SU-DHL-6 (cell line): ENCODE results near the gene SUPT7L.

Experiments used
- H2AFZ ChIP-seq: fragments of 200-600 bp; sonication (generic); 2 replicates; pipeline ENCODE4 v1.6.1; 2014; ENCODE audit warnings: low read depth, mild to moderate bottlenecking, moderate library complexity, mixed read lengths, antibody characterized with exemption, low read length; ENCODE audit not compliant: severe bottlenecking
- H3F3A ChIP-seq: fragments of 200-600 bp; shearing (Covaris generic); 2 replicates; pipeline ENCODE4 v1.6.0; 2016; ENCODE audit warnings: antibody characterized with exemption, mild to moderate bottlenecking; ENCODE audit not compliant: insufficient read depth
- H3K27ac ChIP-seq: fragments of 200-600 bp; sonication (generic); 2 replicates; pipeline ENCODE4 v1.5.1; 2016; ENCODE audit warnings: low read depth, mild to moderate bottlenecking, low read length, moderate library complexity, mixed read lengths
- H3K27me3 ChIP-seq: fragments of 200-600 bp; sonication (generic), shearing (Covaris generic); 2 replicates; pipeline ENCODE4 v1.6.0; 2014; ENCODE audit warnings: mild to moderate bottlenecking, low read length
- H3K36me3 ChIP-seq: fragments of 200-600 bp; sonication (generic); 2 replicates; pipeline ENCODE4 v1.6.1; 2014; ENCODE audit warnings: mild to moderate bottlenecking, low read length, mixed read lengths
- H3K4me2 ChIP-seq: fragments of 300-600, 200-600 bp; shearing (Covaris generic), sonication (generic); 2 replicates; pipeline ENCODE4 v1.6.0; 2014; ENCODE audit warnings: low read length, low read depth, mild to moderate bottlenecking; ENCODE audit not compliant: poor library complexity, severe bottlenecking
- H3K4me3 ChIP-seq: fragments of 200-600 bp; sonication (generic); 2 replicates; pipeline ENCODE4 v1.5.1; 2014; ENCODE audit warnings: antibody characterized with exemption, low read length, mild to moderate bottlenecking, mixed read lengths; ENCODE audit not compliant: insufficient read depth, poor library complexity, severe bottlenecking
- H3K79me2 ChIP-seq: fragments of 200-600 bp; sonication (generic); 2 replicates; pipeline ENCODE4 v1.6.1; 2014; ENCODE audit warnings: mild to moderate bottlenecking, low read length, moderate library complexity; ENCODE audit not compliant: insufficient read depth
- H3K9ac ChIP-seq: fragments of 200-600 bp; sonication (generic); 2 replicates; pipeline ENCODE4 v1.7.0; 2014; ENCODE audit warnings: mild to moderate bottlenecking, low read length
- H3K9me2 ChIP-seq: fragments of 200-600 bp; sonication (generic); replicated peaks from 2 replicates; pipeline ENCODE4 v1.6.1; 2014; ENCODE audit warnings: low read length; ENCODE audit not compliant: insufficient read depth
- H3K9me3 ChIP-seq: fragments of 200-600 bp; sonication (generic); 2 replicates; pipeline ENCODE4 v1.6.1; 2014; ENCODE audit warnings: low read length, mixed read lengths; ENCODE audit not compliant: insufficient read depth
- H4K20me1 ChIP-seq: fragments of 200-600 bp; sonication (generic); 2 replicates; pipeline ENCODE4 v1.6.1; 2014; ENCODE audit warnings: low read depth, mild to moderate bottlenecking, antibody characterized with exemption, low read length, moderate library complexity, mixed read lengths
- EZH2phosphoT487 ChIP-seq: fragments of 200-600 bp; sonication (generic), shearing (Covaris generic); conservative IDR thresholded peaks from 2 replicates; pipeline ENCODE4 v1.6.1; 2018; ENCODE audit warnings: mild to moderate bottlenecking, antibody characterized with exemption, low read length, moderate library complexity, mixed read lengths
- TF ChIP-seq, protein P1 (sequence below): fragments of 200-600 bp; sonication (generic); IDR thresholded peaks from one replicate; pipeline ENCODE4 v1.5.1; 2017; ENCODE audit warnings: antibody characterized with exemption, mild to moderate bottlenecking, low read length, moderate library complexity; ENCODE audit not compliant: insufficient read depth, poor library complexity, severe bottlenecking

SUPT7L gene

DNA sequence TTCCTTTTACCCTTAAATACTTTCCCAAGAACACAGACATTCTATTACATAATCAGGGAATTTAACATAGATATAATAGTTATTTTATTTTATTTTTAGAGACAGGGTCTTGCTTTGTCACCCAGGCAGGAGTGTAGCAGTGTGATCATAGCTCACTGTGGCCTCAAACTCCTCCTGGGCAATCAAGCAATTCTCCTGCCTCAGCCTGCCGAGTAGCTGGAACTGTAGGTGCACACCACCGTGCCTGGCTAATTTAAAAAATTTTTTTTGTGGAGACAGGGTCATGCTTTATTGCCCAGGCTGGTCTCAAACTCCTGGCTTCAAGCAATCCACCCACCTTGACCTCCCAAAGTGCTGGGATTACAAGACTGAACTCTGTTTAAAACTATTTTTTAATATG lies 45.9 kb upstream of the SUPT7L start:
- no peak overlapping the region for H3K4me2 ChIP-seq
- H3K9ac ChIP-seq = no peak overlapping the region
- H4K20me1 ChIP-seq = no peaks in the 10 kb centered on the region
- no peaks in the 10 kb centered on the region for H3K27me3 ChIP-seq
- no peaks in the 10 kb centered on the region for H3F3A ChIP-seq
- no peaks in the 10 kb centered on the region for H3K9me3 ChIP-seq
- H3K36me3 ChIP-seq = no peaks in the 10 kb centered on the region
- no peak overlapping the region for H3K4me3 ChIP-seq
- H3K79me2 ChIP-seq = no peaks in the 10 kb centered on the region
- no peaks in the 10 kb centered on the region for H3K9me2 ChIP-seq
- no peak overlapping the region for H2AFZ ChIP-seq
- no peak overlapping the region for H3K27ac ChIP-seq
- no peak for TF ChIP-seq EZH2phosphoT487
- TF ChIP-seq, protein P1, sequence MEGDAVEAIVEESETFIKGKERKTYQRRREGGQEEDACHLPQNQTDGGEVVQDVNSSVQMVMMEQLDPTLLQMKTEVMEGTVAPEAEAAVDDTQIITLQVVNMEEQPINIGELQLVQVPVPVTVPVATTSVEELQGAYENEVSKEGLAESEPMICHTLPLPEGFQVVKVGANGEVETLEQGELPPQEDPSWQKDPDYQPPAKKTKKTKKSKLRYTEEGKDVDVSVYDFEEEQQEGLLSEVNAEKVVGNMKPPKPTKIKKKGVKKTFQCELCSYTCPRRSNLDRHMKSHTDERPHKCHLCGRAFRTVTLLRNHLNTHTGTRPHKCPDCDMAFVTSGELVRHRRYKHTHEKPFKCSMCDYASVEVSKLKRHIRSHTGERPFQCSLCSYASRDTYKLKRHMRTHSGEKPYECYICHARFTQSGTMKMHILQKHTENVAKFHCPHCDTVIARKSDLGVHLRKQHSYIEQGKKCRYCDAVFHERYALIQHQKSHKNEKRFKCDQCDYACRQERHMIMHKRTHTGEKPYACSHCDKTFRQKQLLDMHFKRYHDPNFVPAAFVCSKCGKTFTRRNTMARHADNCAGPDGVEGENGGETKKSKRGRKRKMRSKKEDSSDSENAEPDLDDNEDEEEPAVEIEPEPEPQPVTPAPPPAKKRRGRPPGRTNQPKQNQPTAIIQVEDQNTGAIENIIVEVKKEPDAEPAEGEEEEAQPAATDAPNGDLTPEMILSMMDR = no peak

DNA sequence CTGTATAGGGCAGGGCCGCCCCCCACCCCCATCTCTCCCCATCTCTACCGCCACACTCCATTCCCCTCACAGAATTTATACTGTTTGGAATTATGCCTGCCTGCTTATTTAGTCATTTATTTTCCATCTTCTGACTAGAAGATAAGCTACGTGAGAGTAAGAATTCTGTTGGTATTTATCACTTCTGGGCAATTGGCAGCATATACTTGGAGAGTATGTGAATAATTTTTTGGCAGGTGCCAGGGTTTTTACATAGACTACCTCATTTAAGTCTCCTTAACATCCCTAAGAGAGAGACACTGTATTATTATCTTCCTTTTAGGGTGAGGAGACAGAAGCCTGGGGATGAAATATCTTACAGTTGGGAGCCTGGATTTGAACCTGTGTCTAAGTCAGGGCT lies 45.3 kb upstream of the SUPT7L start:
- no peaks in the 10 kb centered on the region for H3K9me3 ChIP-seq
- no peaks in the 10 kb centered on the region for H3K27me3 ChIP-seq
- H3K36me3 ChIP-seq = no peaks in the 10 kb centered on the region
- TF ChIP-seq, protein P1 = no peak
- H3K27ac ChIP-seq = no peak overlapping the region
- no peak overlapping the region for H3K4me3 ChIP-seq
- H3K9me2 ChIP-seq = no peaks in the 10 kb centered on the region
- no peaks in the 10 kb centered on the region for H3K79me2 ChIP-seq
- H2AFZ ChIP-seq = no peak overlapping the region
- no peaks in the 10 kb centered on the region for H4K20me1 ChIP-seq
- H3K4me2 ChIP-seq = no peak overlapping the region
- no peak overlapping the region for H3K9ac ChIP-seq
- no peaks in the 10 kb centered on the region for H3F3A ChIP-seq

DNA sequence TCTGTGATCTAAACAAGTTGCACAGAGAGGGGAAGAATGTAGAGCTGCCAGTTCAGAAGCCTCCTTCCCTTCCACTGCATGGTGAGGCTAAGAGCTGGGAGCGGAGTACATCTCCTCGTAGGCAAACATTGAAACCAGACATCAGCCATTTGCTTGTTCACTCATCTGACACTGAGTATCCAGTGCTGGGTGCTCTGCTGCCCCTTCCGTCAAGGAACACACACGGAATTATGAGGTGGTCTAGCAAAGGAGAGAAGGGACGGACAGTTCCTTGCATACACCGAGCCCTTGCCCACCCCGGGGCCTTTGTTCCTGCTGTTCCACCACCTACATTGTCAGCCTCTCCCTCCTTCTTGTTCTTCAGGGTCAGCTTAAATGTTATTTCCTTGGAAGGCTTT lies 44.8 kb upstream of the SUPT7L start:
- H3K79me2 ChIP-seq = no peaks in the 10 kb centered on the region
- H3K4me2 ChIP-seq = no peak overlapping the region
- H3K9me2 ChIP-seq = no peaks in the 10 kb centered on the region
- H4K20me1 ChIP-seq = no peaks in the 10 kb centered on the region
- no peaks in the 10 kb centered on the region for H3K27me3 ChIP-seq
- no peak overlapping the region for H3K9ac ChIP-seq
- no peak overlapping the region for H3K27ac ChIP-seq
- H3K9me3 ChIP-seq = no peaks in the 10 kb centered on the region
- H2AFZ ChIP-seq = no peak overlapping the region
- no peaks in the 10 kb centered on the region for H3K36me3 ChIP-seq
- no peaks in the 10 kb centered on the region for H3F3A ChIP-seq
- no peak overlapping the region for H3K4me3 ChIP-seq
- no peak for TF ChIP-seq EZH2phosphoT487
- TF ChIP-seq, protein P1 = no peak
